HEK293T (cell line): ENCODE data around the gene ASAP2.

Experiments used
- BHLHE40 ChIP-seq: fragments of 450-650 bp; IDR thresholded peaks from 2 replicates; pipeline ENCODE4 v1.6.1; 2016; ENCODE audit warnings: mild to moderate bottlenecking, moderate library complexity, borderline replicate concordance
- CTBP1 ChIP-seq: fragments of 450-650 bp; IDR thresholded peaks from 2 replicates; pipeline ENCODE4 v1.6.1; 2016; ENCODE audit warnings: borderline replicate concordance
- ELF4 ChIP-seq: fragments of 450-650 bp; IDR thresholded peaks from 2 replicates; pipeline ENCODE4 v1.6.1; 2017; ENCODE audit warnings: antibody characterized with exemption
- FOXK2 ChIP-seq: fragments of 450-650 bp; IDR thresholded peaks from 2 replicates; pipeline ENCODE4 v1.6.1; 2016; ENCODE audit warnings: mild to moderate bottlenecking
- FOXM1 ChIP-seq: fragments of 450-650 bp; IDR thresholded peaks from 2 replicates; pipeline ENCODE4 v1.6.1; 2017; ENCODE audit warnings: mild to moderate bottlenecking, borderline replicate concordance
- NFRKB ChIP-seq: fragments of 450-650 bp; IDR thresholded peaks from 2 replicates; pipeline ENCODE4 v1.6.1; 2016; ENCODE audit warnings: mild to moderate bottlenecking, moderate library complexity
- PKNOX1 ChIP-seq: fragments of 450-650 bp; IDR thresholded peaks from 2 replicates; pipeline ENCODE4 v1.6.1; 2016
- SP1 ChIP-seq: fragments of 450-650 bp; IDR thresholded peaks from 2 replicates; pipeline ENCODE4 v1.6.1; 2017
- TARDBP ChIP-seq: fragments of 450-650 bp; IDR thresholded peaks from 2 replicates; pipeline ENCODE4 v1.6.1; 2016
- ZNF384 ChIP-seq: fragments of 450-650 bp; IDR thresholded peaks from 2 replicates; pipeline ENCODE4 v1.6.1; 2016

GRCh38 chr2:9250091-9250490 lies 43.5 kb downstream of the ASAP2 start:
- TF ChIP-seq ZNF384 (no peak), PKNOX1 (no peak), SP1 (no peak), BHLHE40 (no peak), TARDBP (no peak), NFRKB (no peak), FOXK2 (no peak), FOXM1 (no peak), CTBP1 (no peak), ELF4 (no peak)
